IMR-90 (cell line): ENCODE results near the gene NR2F2. TPM values are rescaled to one million over a fixed set of nuclear protein-coding genes. Genes with fewer than 3 reads are reported as not detected.

Experiments
- NFE2L2 ChIP-seq: fragments of 150-350 bp; IDR thresholded peaks from 2 replicates; pipeline ENCODE4 v1.6.1; 2016; ENCODE audit warnings: low read depth, mild to moderate bottlenecking, low read length
- USF2 ChIP-seq: fragments of 150-350 bp; IDR thresholded peaks from 2 replicates; pipeline ENCODE4 v1.6.1; 2017; ENCODE audit warnings: mild to moderate bottlenecking, antibody characterized with exemption, low read length, low read depth
- polyA plus RNA-seq, 3 experiments: library from polyadenylated mRNA; depleted of rRNA; stranded (reverse); fragments of >200 nt; gene quantifications; 2 replicates each; pipeline ENCODE4 v1.2.3, GENCODE V29; 2012; ENCODE audit warnings: low replicate concordance in 1 of 3
- total RNA-seq: library from RNA; depleted of rRNA; stranded (reverse); fragments of >200 nt; gene quantifications from 2 replicates; pipeline ENCODE4 v1.2.3, GENCODE V29; 2012

NR2F2 gene
- total and polyA plus RNA-seq, 2 of the 4 experiments (the other 2 are of a cell fraction), result 20.3 to 161 TPM

- TF ChIP-seq USF2 (no peak), NFE2L2 (no peak)
Observed at GRCh38 chr15:96331144-96331944, 844 bp downstream of the NR2F2 start (continued).
